A549 (cell line): ENCODE measurements around the gene PLEKHA4. TPM values are rescaled to one million over a fixed set of nuclear protein-coding genes. Genes with fewer than 3 reads are reported as not detected.
A peak's percentile ranks its signal among the peaks of the same experiment; 100 is the strongest.

Experiments
- ATAC-seq, 2 experiments: fragments of 200-7000 bp in 1 of 2; fragments of >200 bp in 1 of 2; cut with Nextera tagmentation in 1 of 2; cut with Tn5 transposase in 1 of 2; 3 replicates each; pipeline versions ENCODE4 v1.8.0 to v1.9.1; 2018 to 2020; ENCODE audit warnings: mild to moderate bottlenecking in 1 of 2, moderate library complexity in 1 of 2
- CTCF ChIA-PET: fragments of 300-600 bp; sonication (Branson Sonifier 250); formaldehyde crosslinking; extraction: SDS; loops from one replicate; lab custom pipeline; 2021; ENCODE audit warnings: antibody characterized with exemption, inconsistent platforms; lab: Yijun Ruan, JAX
- POLR2A ChIA-PET: fragments of 350-600 bp; formaldehyde crosslinking; extraction: SDS; loops from one replicate; lab custom pipeline; 2021; ENCODE audit warnings: antibody characterized with exemption, inconsistent platforms; lab: Yijun Ruan, JAX
- DNase-seq, 2 experiments: peaks; one replicate each; pipeline versions ENCODE4 v3.0.0 to v3.0.0-alpha.2; 2011 to 2016; ENCODE audit warnings: low read depth in 1 of 2, low spot score in 1 of 2
- FAIRE-seq: peaks from 2 replicates; lab custom pipeline; 2011; peaks lifted over from hg19 to GRCh38; lab: Jason Lieb, UNC
- H3K27ac ChIP-seq, 2 experiments: fragments of >200 bp; sonication (Bioruptor Twin); formaldehyde crosslinking; 3 replicates each; pipeline ENCODE4 v1.5.1; 2016 to 2017
- H3K4me1 ChIP-seq: fragments of >200 bp; sonication (Bioruptor Twin); formaldehyde crosslinking; 3 replicates; pipeline ENCODE4 v1.6.1; 2016
- H3K4me2 ChIP-seq: fragments of >200 bp; sonication (Bioruptor Twin); formaldehyde crosslinking; 3 replicates; pipeline ENCODE4 v1.6.1; 2016
- H3K4me3 ChIP-seq: fragments of >200 bp; sonication (Bioruptor Twin); formaldehyde crosslinking; 3 replicates; pipeline ENCODE4 v1.5.1; 2016
- H3K9me3 ChIP-seq: fragments of >200 bp; sonication (Bioruptor Twin); formaldehyde crosslinking; 3 replicates; pipeline ENCODE4 v1.6.1; 2016
- BCL3 ChIP-seq: fragments of >200 bp; sonication (Bioruptor Twin); formaldehyde crosslinking; IDR thresholded peaks from 3 replicates; pipeline ENCODE4 v1.6.1; 2016
- BHLHE40 ChIP-seq: IDR thresholded peaks from 2 replicates; pipeline ENCODE4 v1.6.1; 2012; ENCODE audit warnings: low read depth, low read length, inconsistent platforms
- CBX2 ChIP-seq: fragments of 200-600 bp; sonication (generic); IDR thresholded peaks from 2 replicates; pipeline ENCODE4 v1.6.1; 2016; ENCODE audit warnings: low read depth, mild to moderate bottlenecking, borderline replicate concordance
- EHMT2 ChIP-seq: fragments of 200-600 bp; sonication (generic); IDR thresholded peaks from 2 replicates; pipeline ENCODE4 v1.6.1; 2016; ENCODE audit warnings: antibody characterized with exemption, low read depth, mild to moderate bottlenecking, moderate library complexity
- ESRRA ChIP-seq: fragments of 150-350 bp; IDR thresholded peaks from 2 replicates; pipeline ENCODE4 v1.6.1; 2014; ENCODE audit warnings: mild to moderate bottlenecking, low read length, borderline replicate concordance
- JUN ChIP-seq, 2 experiments: fragments of >200 bp; sonication (Bioruptor Twin); formaldehyde crosslinking; IDR thresholded peaks; 2 replicates in 1 of 2; 3 replicates in 1 of 2; pipeline ENCODE4 v1.6.1; 2016 to 2017
- KDM1A ChIP-seq: fragments of 200-600 bp; sonication (generic); IDR thresholded peaks from 2 replicates; pipeline ENCODE4 v1.6.1; 2016; ENCODE audit warnings: low read depth, mild to moderate bottlenecking
- NFE2L2 ChIP-seq: fragments of 150-350 bp; conservative IDR thresholded peaks from 2 replicates; pipeline ENCODE4 v1.6.1; 2014; ENCODE audit warnings: low read length
- SREBF2 ChIP-seq: fragments of 450-650 bp; IDR thresholded peaks from 2 replicates; pipeline ENCODE4 v1.6.1; 2014; ENCODE audit warnings: mild to moderate bottlenecking, moderate library complexity
- TFCP2L1 ChIP-seq: fragments of 250-450 bp; sonication (Bioruptor Pico); IDR thresholded peaks from 2 replicates; pipeline ENCODE4 v1.5.0; 2021; ENCODE audit warnings: mild to moderate bottlenecking
- ZC3H11A ChIP-seq: fragments of 450-650 bp; IDR thresholded peaks from 2 replicates; pipeline ENCODE4 v1.6.1; 2014; ENCODE audit warnings: antibody characterized with exemption, mild to moderate bottlenecking
- WGBS: methylation state at CpG from one replicate; pipeline ENCODE4 v1.1.6; 2017; ENCODE audit errors: missing lambda C conversion rate; 5-methylcytosine and 5-hydroxymethylcytosine counted together
- polyA plus RNA-seq, 4 experiments: library from polyadenylated mRNA; depleted of rRNA in 3 of 4; stranded (reverse); fragments of >200 nt; fragmentation: RNase III in 1 of 4; extraction: RNeasy Plus Mini Kit Qiagen cat#74134 plus additional on column Dnase treatment in 1 of 4; gene quantifications; 2 replicates in 3 of 4; 3 replicates in 1 of 4; pipeline ENCODE4 v1.2.3, GENCODE V29; 2011 to 2017
- TF ChIP-seq, protein P1 (sequence below): IDR thresholded peaks from 2 replicates; pipeline ENCODE4 v1.6.1; 2012
- TF ChIP-seq, protein P2 (sequence below): IDR thresholded peaks from 2 replicates; pipeline ENCODE4 v1.6.1; 2012; ENCODE audit warnings: low read depth, borderline replicate concordance
- TF ChIP-seq, protein P3 (sequence below): fragments of 150-350 bp; IDR thresholded peaks from 2 replicates; pipeline ENCODE4 v1.6.1; 2014; ENCODE audit warnings: low read depth, mild to moderate bottlenecking, low read length
- TF ChIP-seq, protein P4 (sequence below): fragments of 250-450 bp; sonication (Bioruptor Pico); IDR thresholded peaks from 2 replicates; pipeline ENCODE4 v1.5.0; 2021; ENCODE audit warnings: mild to moderate bottlenecking, moderate library complexity, borderline replicate concordance
- TF ChIP-seq, protein P5 (sequence below): fragments of 200-600 bp; sonication (generic); IDR thresholded peaks from 2 replicates; pipeline ENCODE4 v1.6.1; 2016; ENCODE audit warnings: antibody characterized with exemption, mild to moderate bottlenecking, moderate library complexity

PLEKHA4 gene
- polyA plus RNA-seq, 2 of the 4 experiments (the other 2 are of a cell fraction), result 0.34 to 0.46 TPM

GRCh38 chr19:48796298-48797083 is 71.9 kb downstream of the PLEKHA4 start:
- peak overlapping the region in 1 of 2 experiments; percentile 36; a peak in 3 of 6 replicates for H3K27ac ChIP-seq
- CTCF ChIA-PET, result interaction anchor here (0.9 to 17.2 kb wide), 17 partner anchors 11 to 429 kb away, joined by 3 to 927 read pairs (median 13); partner anchors contain the start of genes BCAT2, CA11, FTL and GYS1
- FAIRE-seq (no peak), ATAC-seq (peak in 1 of 2 experiments; percentile 1; a peak in 1 of 6 replicates), DNase-seq (no peak)
- peaks cover 5% of the 10 kb centered on the region; the same call in 2 of the 3 replicates for H3K4me1 ChIP-seq
- POLR2A ChIA-PET, result interaction anchor here (1.1 to 2.7 kb wide), 6 partner anchors 10 to 171 kb away, joined by 3 to 18 read pairs (median 6); partner anchors contain the start of gene HSD17B14
- no peak overlapping the region for H3K4me2 ChIP-seq
- no peaks in the 10 kb centered on the region for H3K9me3 ChIP-seq
- 93% methylated on average over 20 of the region's 20 CpGs for WGBS
- H3K4me3 ChIP-seq, result no peak overlapping the region
- TF ChIP-seq, protein P1, sequence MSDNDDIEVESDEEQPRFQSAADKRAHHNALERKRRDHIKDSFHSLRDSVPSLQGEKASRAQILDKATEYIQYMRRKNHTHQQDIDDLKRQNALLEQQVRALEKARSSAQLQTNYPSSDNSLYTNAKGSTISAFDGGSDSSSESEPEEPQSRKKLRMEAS, result no peak
- TF ChIP-seq, protein P2, sequence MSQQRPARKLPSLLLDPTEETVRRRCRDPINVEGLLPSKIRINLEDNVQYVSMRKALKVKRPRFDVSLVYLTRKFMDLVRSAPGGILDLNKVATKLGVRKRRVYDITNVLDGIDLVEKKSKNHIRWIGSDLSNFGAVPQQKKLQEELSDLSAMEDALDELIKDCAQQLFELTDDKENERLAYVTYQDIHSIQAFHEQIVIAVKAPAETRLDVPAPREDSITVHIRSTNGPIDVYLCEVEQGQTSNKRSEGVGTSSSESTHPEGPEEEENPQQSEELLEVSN, result no peak
- TF ChIP-seq, protein P3, sequence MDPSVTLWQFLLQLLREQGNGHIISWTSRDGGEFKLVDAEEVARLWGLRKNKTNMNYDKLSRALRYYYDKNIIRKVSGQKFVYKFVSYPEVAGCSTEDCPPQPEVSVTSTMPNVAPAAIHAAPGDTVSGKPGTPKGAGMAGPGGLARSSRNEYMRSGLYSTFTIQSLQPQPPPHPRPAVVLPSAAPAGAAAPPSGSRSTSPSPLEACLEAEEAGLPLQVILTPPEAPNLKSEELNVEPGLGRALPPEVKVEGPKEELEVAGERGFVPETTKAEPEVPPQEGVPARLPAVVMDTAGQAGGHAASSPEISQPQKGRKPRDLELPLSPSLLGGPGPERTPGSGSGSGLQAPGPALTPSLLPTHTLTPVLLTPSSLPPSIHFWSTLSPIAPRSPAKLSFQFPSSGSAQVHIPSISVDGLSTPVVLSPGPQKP, result no peak
- TF ChIP-seq CBX2, result no peak
- no peak for TF ChIP-seq BCL3
- TF ChIP-seq ESRRA, result no peak
- TF ChIP-seq BHLHE40, result no peak
- no peak for TF ChIP-seq JUN (IDR thresholded peaks at IDR 0.05)
- TF ChIP-seq SREBF2, result no peak
- no peak for TF ChIP-seq KDM1A
- TF ChIP-seq, protein P4, sequence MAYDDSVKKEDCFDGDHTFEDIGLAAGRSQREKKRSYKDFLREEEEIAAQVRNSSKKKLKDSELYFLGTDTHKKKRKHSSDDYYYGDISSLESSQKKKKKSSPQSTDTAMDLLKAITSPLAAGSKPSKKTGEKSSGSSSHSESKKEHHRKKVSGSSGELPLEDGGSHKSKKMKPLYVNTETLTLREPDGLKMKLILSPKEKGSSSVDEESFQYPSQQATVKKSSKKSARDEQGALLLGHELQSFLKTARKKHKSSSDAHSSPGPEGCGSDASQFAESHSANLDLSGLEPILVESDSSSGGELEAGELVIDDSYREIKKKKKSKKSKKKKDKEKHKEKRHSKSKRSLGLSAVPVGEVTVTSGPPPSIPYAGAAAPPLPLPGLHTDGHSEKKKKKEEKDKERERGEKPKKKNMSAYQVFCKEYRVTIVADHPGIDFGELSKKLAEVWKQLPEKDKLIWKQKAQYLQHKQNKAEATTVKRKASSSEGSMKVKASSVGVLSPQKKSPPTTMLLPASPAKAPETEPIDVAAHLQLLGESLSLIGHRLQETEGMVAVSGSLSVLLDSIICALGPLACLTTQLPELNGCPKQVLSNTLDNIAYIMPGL, result no peak
- TF ChIP-seq, protein P5, sequence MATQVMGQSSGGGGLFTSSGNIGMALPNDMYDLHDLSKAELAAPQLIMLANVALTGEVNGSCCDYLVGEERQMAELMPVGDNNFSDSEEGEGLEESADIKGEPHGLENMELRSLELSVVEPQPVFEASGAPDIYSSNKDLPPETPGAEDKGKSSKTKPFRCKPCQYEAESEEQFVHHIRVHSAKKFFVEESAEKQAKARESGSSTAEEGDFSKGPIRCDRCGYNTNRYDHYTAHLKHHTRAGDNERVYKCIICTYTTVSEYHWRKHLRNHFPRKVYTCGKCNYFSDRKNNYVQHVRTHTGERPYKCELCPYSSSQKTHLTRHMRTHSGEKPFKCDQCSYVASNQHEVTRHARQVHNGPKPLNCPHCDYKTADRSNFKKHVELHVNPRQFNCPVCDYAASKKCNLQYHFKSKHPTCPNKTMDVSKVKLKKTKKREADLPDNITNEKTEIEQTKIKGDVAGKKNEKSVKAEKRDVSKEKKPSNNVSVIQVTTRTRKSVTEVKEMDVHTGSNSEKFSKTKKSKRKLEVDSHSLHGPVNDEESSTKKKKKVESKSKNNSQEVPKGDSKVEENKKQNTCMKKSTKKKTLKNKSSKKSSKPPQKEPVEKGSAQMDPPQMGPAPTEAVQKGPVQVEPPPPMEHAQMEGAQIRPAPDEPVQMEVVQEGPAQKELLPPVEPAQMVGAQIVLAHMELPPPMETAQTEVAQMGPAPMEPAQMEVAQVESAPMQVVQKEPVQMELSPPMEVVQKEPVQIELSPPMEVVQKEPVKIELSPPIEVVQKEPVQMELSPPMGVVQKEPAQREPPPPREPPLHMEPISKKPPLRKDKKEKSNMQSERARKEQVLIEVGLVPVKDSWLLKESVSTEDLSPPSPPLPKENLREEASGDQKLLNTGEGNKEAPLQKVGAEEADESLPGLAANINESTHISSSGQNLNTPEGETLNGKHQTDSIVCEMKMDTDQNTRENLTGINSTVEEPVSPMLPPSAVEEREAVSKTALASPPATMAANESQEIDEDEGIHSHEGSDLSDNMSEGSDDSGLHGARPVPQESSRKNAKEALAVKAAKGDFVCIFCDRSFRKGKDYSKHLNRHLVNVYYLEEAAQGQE, result no peak
- no peak for TF ChIP-seq NFE2L2
- no peak for TF ChIP-seq TFCP2L1 (CRISPR knock-in tag)
- no peak for TF ChIP-seq EHMT2
- no peak for TF ChIP-seq ZC3H11A
